HL-60 (cell line): ENCODE data around the gene NMNAT3.

ENCODE experiments used
- CTCF ChIP-seq: IDR thresholded peaks from one replicate; pipeline ENCODE4 v1.5.1; 2011; ENCODE audit warnings: low read length, control low read depth, inconsistent platforms; ENCODE audit not compliant: insufficient read depth
- GABPA ChIP-seq: IDR thresholded peaks from 2 replicates; pipeline ENCODE4 v1.6.1; 2012; ENCODE audit warnings: low read depth
- POLR2AphosphoS5 ChIP-seq: IDR thresholded peaks from 2 replicates; pipeline ENCODE4 v1.6.1; 2012; ENCODE audit warnings: low read depth
- REST ChIP-seq: IDR thresholded peaks from 2 replicates; pipeline ENCODE4 v1.6.1; 2012; ENCODE audit warnings: low read depth; ENCODE audit not compliant: insufficient replicate concordance
- SPI1 ChIP-seq: IDR thresholded peaks from 2 replicates; pipeline ENCODE4 v1.6.1; 2012; ENCODE audit warnings: low read depth, mild to moderate bottlenecking, borderline replicate concordance

- TF ChIP-seq CTCF = no peak
- TF ChIP-seq REST = no peak
- no peak for TF ChIP-seq POLR2AphosphoS5
- TF ChIP-seq GABPA = no peak
- TF ChIP-seq SPI1 = no peak
Observed at GRCh38 chr3:139689122-139689521, 11.3 kb upstream of the NMNAT3 start.
